Measurements from ENCODE around the gene RAI1.

RAI1 gene

GRCh38 chr17:17757956-17758845 is 76.9 kb downstream of the RAI1 start:
- Histone ChIP-seq H3K4ac (ENCODE audit: low read length) (no peak overlapping the region), H3K9me3 (replicated peaks in 1 of 2; ENCODE audit: control insufficient read depth in 2 of 2, insufficient read depth in 1 of 2, low read depth in 1 of 2, low read length in 2 of 2) (no peaks in the 10 kb centered on the region), H2AK5ac (ENCODE audit: low read depth, low read length) (peak overlapping the region; percentile 52), H3K4me3 (ENCODE audit: low read length in 2 of 2) (no peak overlapping the region), H3K4me2 (ENCODE audit: insufficient read depth, low read length, poor library complexity, severe bottlenecking) (no peak overlapping the region), H3K27ac (replicated peaks; ENCODE audit: low read length) (no peak overlapping the region), H3K79me1 (ENCODE audit: low read depth, low read length) (peaks cover 27% of the 10 kb centered on the region), H4K91ac (ENCODE audit: low read depth, low read length, poor library complexity) (no peak overlapping the region), H3K4me1 (ENCODE audit: control insufficient read depth in 2 of 2, insufficient read depth in 1 of 2, low read depth in 1 of 2, low read length in 2 of 2) (peaks cover 3 to 13% of the 10 kb centered on the region in 2 donors), H3K18ac (ENCODE audit: low read length) (no peak overlapping the region), H2BK5ac (ENCODE audit: low read length) (no peak overlapping the region), H3K14ac (ENCODE audit: low read length) (no peak overlapping the region), H2BK12ac (ENCODE audit: low read length) (no peak overlapping the region), H2BK120ac (ENCODE audit: low read depth, low read length) (no peak overlapping the region), H2BK15ac (ENCODE audit: low read length) (no peak overlapping the region), H2AFZ (ENCODE audit: low read length) (no peak overlapping the region), H3K23ac (ENCODE audit: low read depth, low read length, poor library complexity) (no peak overlapping the region), H4K8ac (ENCODE audit: low read depth, low read length) (no peak overlapping the region), H3K9ac (ENCODE audit: low read depth, low read length, poor library complexity) (no peak overlapping the region), H3K27me3 (ENCODE audit: control insufficient read depth in 3 of 3, insufficient read depth in 3 of 3, low read depth in 1 of 3, low read length in 3 of 3) (no peaks in the 10 kb centered on the region), H3K36me3 (replicated peaks in 1 of 2; ENCODE audit: control insufficient read depth in 2 of 2, insufficient read depth in 2 of 2, low read length in 2 of 2) (peaks cover 3 to 46% of the 10 kb centered on the region in 2 donors)
- WGBS, 2 donors (ENCODE audit: extremely low coverage in 2 of 2, insufficient read length in 2 of 2, insufficient replicate concordance in 1 of 2): no CpG with 5 or more reads among the region's 26 CpGs
- DNase-seq (ENCODE audit: low spot score): no peak

GRCh38 chr17:17758941-17759563 is 77.8 kb downstream of the RAI1 start:
- no peak overlapping the region for H3K23ac ChIP-seq (ENCODE audit: low read depth, low read length, poor library complexity)
- no peak overlapping the region for H4K91ac ChIP-seq (ENCODE audit: low read depth, low read length, poor library complexity)
- H3K18ac ChIP-seq (ENCODE audit: low read length): no peak overlapping the region
- H3K9ac ChIP-seq (ENCODE audit: low read depth, low read length, poor library complexity): peak overlapping the region; percentile 44
- H3K79me1 ChIP-seq (ENCODE audit: low read depth, low read length): peaks cover 27% of the 10 kb centered on the region
- H3K4me1 ChIP-seq (ENCODE audit: control insufficient read depth in 2 of 2, insufficient read depth in 1 of 2, low read depth in 1 of 2, low read length in 2 of 2): peaks cover 0 to 13% of the 10 kb centered on the region in 2 donors
- no peaks in the 10 kb centered on the region for H3K27me3 ChIP-seq (ENCODE audit: control insufficient read depth in 3 of 3, insufficient read depth in 3 of 3, low read depth in 1 of 3, low read length in 3 of 3)
- no peak overlapping the region for H2AK5ac ChIP-seq (ENCODE audit: low read depth, low read length)
- WGBS, 2 donors (ENCODE audit: extremely low coverage in 2 of 2, insufficient read length in 2 of 2, insufficient replicate concordance in 1 of 2): no CpG with 5 or more reads among the region's 7 CpGs
- H2BK15ac ChIP-seq (ENCODE audit: low read length): no peak overlapping the region
- no peak overlapping the region for H2BK120ac ChIP-seq (ENCODE audit: low read depth, low read length)
- H2BK5ac ChIP-seq (ENCODE audit: low read length): no peak overlapping the region
- H3K14ac ChIP-seq (ENCODE audit: low read length): no peak overlapping the region
- H3K4me3 ChIP-seq (ENCODE audit: low read length in 2 of 2): no peak overlapping the region
- no peak overlapping the region for H3K4ac ChIP-seq (ENCODE audit: low read length)
- no peak overlapping the region for H2BK12ac ChIP-seq (ENCODE audit: low read length)
- H2AFZ ChIP-seq (ENCODE audit: low read length): no peak overlapping the region
- H3K36me3 ChIP-seq (replicated peaks in 1 of 2; ENCODE audit: control insufficient read depth in 2 of 2, insufficient read depth in 2 of 2, low read length in 2 of 2): peaks cover 3 to 51% of the 10 kb centered on the region in 2 donors
- H3K27ac ChIP-seq (replicated peaks; ENCODE audit: low read length): no peak overlapping the region
- H3K4me2 ChIP-seq (ENCODE audit: insufficient read depth, low read length, poor library complexity, severe bottlenecking): no peak overlapping the region
- H4K8ac ChIP-seq (ENCODE audit: low read depth, low read length): no peak overlapping the region
- DNase-seq (ENCODE audit: low spot score): no peak
- H3K9me3 ChIP-seq (replicated peaks in 1 of 2; ENCODE audit: control insufficient read depth in 2 of 2, insufficient read depth in 1 of 2, low read depth in 1 of 2, low read length in 2 of 2): no peaks in the 10 kb centered on the region

GRCh38 chr17:17760350-17760749 is 79.1 kb downstream of the RAI1 start:
- Histone ChIP-seq H3K36me3 (replicated peaks in 1 of 2; ENCODE audit: control insufficient read depth in 2 of 2, insufficient read depth in 2 of 2, low read length in 2 of 2) (peaks cover 3 to 51% of the 10 kb centered on the region in 2 donors), H2AFZ (ENCODE audit: low read length) (no peak overlapping the region), H3K14ac (ENCODE audit: low read length) (no peak overlapping the region), H2BK5ac (ENCODE audit: low read length) (no peak overlapping the region), H2BK12ac (ENCODE audit: low read length) (no peak overlapping the region), H3K18ac (ENCODE audit: low read length) (no peak overlapping the region), H3K79me1 (ENCODE audit: low read depth, low read length) (peaks cover 25% of the 10 kb centered on the region), H3K23ac (ENCODE audit: low read depth, low read length, poor library complexity) (peak overlapping the region; percentile 3), H3K4me3 (ENCODE audit: low read length in 2 of 2) (no peak overlapping the region), H4K8ac (ENCODE audit: low read depth, low read length) (no peak overlapping the region), H4K91ac (ENCODE audit: low read depth, low read length, poor library complexity) (no peak overlapping the region), H3K9me3 (replicated peaks in 1 of 2; ENCODE audit: control insufficient read depth in 2 of 2, insufficient read depth in 1 of 2, low read depth in 1 of 2, low read length in 2 of 2) (no peaks in the 10 kb centered on the region), H2BK15ac (ENCODE audit: low read length) (no peak overlapping the region), H2AK5ac (ENCODE audit: low read depth, low read length) (no peak overlapping the region), H3K27ac (replicated peaks; ENCODE audit: low read length) (no peak overlapping the region), H3K4ac (ENCODE audit: low read length) (no peak overlapping the region), H3K4me2 (ENCODE audit: insufficient read depth, low read length, poor library complexity, severe bottlenecking) (no peak overlapping the region), H2BK120ac (ENCODE audit: low read depth, low read length) (no peak overlapping the region), H3K4me1 (ENCODE audit: control insufficient read depth in 2 of 2, insufficient read depth in 1 of 2, low read depth in 1 of 2, low read length in 2 of 2) (peaks cover 0 to 14% of the 10 kb centered on the region in 2 donors), H3K9ac (ENCODE audit: low read depth, low read length, poor library complexity) (no peak overlapping the region), H3K27me3 (ENCODE audit: control insufficient read depth in 3 of 3, insufficient read depth in 3 of 3, low read depth in 1 of 3, low read length in 3 of 3) (no peaks in the 10 kb centered on the region)
- DNase-seq (ENCODE audit: low spot score): no peak
- no CpG with 5 or more reads among the region's 7 CpGs for WGBS, 2 donors (ENCODE audit: extremely low coverage in 2 of 2, insufficient read length in 2 of 2, insufficient replicate concordance in 1 of 2)

GRCh38 chr17:17760872-17761550 is 79.8 kb downstream of the RAI1 start:
- Histone ChIP-seq H3K14ac (ENCODE audit: low read length) (no peak overlapping the region), H2BK120ac (ENCODE audit: low read depth, low read length) (no peak overlapping the region), H3K27ac (replicated peaks; ENCODE audit: low read length) (no peak overlapping the region), H4K91ac (ENCODE audit: low read depth, low read length, poor library complexity) (no peak overlapping the region), H3K4me2 (ENCODE audit: insufficient read depth, low read length, poor library complexity, severe bottlenecking) (no peak overlapping the region), H4K8ac (ENCODE audit: low read depth, low read length) (no peak overlapping the region), H3K36me3 (replicated peaks in 1 of 2; ENCODE audit: control insufficient read depth in 2 of 2, insufficient read depth in 2 of 2, low read length in 2 of 2) (peaks cover 3 to 54% of the 10 kb centered on the region in 2 donors), H3K4me3 (ENCODE audit: low read length in 2 of 2) (no peak overlapping the region), H3K4me1 (ENCODE audit: control insufficient read depth in 2 of 2, insufficient read depth in 1 of 2, low read depth in 1 of 2, low read length in 2 of 2) (peaks cover 7 to 21% of the 10 kb centered on the region in 2 donors), H3K23ac (ENCODE audit: low read depth, low read length, poor library complexity) (peak overlapping the region; percentile 3), H2AK5ac (ENCODE audit: low read depth, low read length) (no peak overlapping the region), H3K18ac (ENCODE audit: low read length) (no peak overlapping the region), H3K9ac (ENCODE audit: low read depth, low read length, poor library complexity) (no peak overlapping the region), H2BK5ac (ENCODE audit: low read length) (no peak overlapping the region), H2BK12ac (ENCODE audit: low read length) (no peak overlapping the region), H3K9me3 (replicated peaks in 1 of 2; ENCODE audit: control insufficient read depth in 2 of 2, insufficient read depth in 1 of 2, low read depth in 1 of 2, low read length in 2 of 2) (no peaks in the 10 kb centered on the region), H2AFZ (ENCODE audit: low read length) (no peak overlapping the region), H3K4ac (ENCODE audit: low read length) (no peak overlapping the region), H3K27me3 (ENCODE audit: control insufficient read depth in 3 of 3, insufficient read depth in 3 of 3, low read depth in 1 of 3, low read length in 3 of 3) (no peaks in the 10 kb centered on the region), H2BK15ac (ENCODE audit: low read length) (no peak overlapping the region), H3K79me1 (ENCODE audit: low read depth, low read length) (peaks cover 21% of the 10 kb centered on the region)
- no peak for DNase-seq (ENCODE audit: low spot score)
- no CpG with 5 or more reads among the region's 8 CpGs for WGBS, 2 donors (ENCODE audit: extremely low coverage in 2 of 2, insufficient read length in 2 of 2, insufficient replicate concordance in 1 of 2)

Data from neuronal stem cell (in vitro differentiated cells).